Stimulated activated CD4-positive, alpha-beta T cell treated with anti-CD3 and anti-CD28 coated beads, Interleukin-15, amount 100 ng/mL, for 24 hours (primary cell): ENCODE results near the gene RNF4.

Experiments
- DNase-seq: peaks from one replicate; pipeline ENCODE4 v3.0.0-alpha.2; 2020

RNF4 gene

DNA sequence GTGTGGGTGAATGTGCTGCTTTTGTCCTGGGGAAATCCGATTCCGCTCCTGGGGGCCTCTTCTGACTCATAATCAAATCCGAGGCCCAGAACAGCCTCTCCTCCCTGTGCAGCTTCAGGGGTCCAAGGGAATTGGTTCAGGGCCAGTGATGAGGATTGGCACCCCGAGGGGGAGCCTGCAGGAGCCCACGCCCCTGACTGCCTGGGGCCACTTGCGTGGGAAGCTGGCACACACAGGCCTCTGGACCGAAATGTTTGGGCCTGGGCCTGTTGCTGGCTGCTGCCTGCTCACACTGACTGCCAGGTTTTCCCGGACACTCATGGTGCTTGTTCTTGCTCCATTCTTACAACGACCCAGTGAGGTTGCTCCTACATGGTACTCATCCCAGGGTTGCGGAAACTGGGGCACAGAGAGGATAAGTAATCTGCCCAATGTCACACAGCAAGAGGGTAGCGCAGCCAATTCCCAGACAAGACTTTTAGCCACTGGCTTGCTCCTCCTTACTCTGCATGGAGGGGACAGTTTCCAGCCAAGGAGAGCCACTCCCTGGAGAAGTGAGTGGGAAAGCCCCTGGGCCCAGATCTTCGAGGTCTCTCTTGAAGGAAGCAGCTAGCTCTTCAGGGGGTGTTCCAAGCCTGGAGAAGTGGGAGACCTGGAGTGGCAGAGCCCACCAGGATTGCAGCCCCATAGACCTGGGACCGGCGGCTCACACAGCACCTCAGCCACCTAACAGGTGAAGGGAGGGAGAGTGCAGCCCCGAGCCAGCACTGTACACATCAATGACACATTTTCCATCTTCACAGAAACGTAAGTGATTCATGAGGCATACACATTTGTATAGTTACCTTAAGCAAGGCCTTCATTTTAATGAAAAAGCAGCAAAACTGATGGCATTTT lies 29.8 kb upstream of the RNF4 start:
- no peak for DNase-seq

DNA sequence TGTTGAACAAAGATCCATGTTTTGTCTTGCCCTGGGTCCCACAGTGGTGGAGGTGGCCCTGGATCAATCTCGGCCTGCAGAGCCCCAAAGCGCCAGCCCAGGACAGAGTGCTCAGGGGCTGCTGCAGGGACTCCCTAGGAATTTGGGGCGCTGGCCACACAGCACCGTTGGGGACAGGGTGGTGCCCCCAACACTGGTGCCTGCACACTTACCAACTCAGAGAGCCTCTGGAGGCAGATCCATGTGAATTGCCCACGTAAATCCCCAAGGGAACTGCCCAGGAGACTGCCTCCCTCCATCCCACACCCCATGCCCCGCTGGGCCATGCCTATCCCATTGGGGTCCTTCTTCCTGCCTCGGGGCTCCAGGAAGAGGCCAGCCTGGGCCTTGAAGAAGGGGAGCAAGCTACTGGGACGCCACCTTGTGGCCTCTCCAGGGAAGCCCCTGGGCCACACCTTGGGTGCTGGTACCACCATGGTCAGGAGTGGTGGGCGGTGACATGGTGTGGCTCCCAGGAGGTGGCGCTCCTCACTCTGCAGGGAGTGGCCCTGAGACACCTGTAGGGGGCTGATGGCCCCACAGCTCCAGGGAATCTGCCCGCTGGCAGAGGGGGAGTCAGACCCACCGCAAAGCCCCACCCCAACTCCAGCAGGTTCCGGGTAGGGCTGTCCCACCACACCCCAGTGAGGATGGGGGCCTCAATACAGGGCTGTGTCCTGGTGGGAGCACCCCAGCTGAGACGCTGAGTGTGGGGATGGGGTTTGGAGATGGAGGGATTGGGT lies 27.3 kb upstream of the RNF4 start:
- peak; percentile 87 for DNase-seq

DNA sequence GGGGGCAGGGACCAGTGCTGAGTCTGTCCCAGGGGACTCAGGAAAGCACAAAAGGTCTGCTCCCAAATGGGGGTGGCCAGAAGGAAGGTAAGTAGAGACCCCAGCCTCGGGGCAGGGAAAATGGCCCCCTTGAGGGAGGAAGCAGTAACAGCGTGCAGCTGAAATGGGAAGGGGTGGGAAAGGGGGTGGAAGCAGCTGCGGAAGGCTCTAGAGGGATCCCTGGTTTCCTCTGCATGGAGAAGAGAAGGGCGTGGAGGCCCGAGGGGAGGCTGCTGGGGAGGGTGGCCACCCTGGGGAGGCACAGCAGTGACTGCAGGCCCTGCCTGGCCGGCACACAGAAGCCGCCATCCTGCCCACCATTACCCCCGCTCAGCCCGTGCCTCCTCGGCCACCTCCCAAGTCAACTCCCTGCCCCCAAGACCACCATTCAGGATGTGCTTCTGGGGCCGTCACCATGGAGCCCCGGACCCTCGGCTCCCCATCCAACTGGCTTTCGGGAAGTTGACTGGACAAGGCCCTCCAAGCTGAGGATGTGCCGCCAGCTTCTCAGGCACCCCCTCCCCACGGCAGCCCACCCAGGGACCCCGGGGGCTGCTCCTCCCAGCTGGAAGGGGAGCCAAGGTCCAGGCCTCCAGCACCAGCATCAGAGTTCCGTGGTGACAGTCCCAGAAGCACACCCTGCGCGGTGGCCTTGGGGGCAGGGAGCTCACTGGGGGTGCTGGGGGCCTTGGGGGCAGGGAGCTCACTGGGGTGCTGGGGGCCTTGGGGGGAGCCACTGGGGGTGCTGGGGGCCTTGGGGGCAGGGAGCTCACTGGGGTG lies 26.5 kb upstream of the RNF4 start:
- no peak for DNase-seq

DNA sequence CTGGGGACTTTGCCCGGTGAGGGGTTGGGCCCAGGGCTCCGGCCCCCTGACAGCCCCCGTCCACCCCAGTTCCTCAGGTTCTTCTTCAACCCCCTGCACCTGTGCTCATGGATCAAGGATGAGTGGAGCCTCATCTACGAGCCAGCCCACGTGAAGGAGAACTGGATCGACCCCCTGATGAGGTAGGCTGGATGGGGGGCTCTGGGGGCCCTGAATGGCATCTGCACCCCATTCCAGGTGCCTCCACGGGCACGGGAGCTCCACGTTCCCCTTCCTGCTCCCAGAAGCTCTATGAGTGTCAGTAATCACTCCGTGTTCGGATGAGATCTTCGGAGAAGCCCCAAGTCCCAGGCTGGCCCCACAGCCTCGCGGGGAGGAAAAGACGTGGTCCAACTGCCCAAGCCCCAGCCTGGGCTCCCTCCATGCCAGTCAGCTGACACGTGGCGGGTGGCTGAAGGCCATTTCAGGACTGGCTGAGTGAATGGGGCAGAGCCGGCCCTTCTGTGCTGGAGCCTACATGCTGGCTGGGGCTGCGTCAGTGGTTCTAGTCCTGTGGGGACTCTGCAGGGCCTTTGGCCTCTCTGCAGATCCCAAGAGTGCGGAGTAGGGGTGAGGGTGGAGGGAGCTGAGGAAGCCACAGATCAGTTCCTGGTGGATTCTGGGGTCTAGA lies 25.7 kb upstream of the RNF4 start:
- DNase-seq = no peak

DNA sequence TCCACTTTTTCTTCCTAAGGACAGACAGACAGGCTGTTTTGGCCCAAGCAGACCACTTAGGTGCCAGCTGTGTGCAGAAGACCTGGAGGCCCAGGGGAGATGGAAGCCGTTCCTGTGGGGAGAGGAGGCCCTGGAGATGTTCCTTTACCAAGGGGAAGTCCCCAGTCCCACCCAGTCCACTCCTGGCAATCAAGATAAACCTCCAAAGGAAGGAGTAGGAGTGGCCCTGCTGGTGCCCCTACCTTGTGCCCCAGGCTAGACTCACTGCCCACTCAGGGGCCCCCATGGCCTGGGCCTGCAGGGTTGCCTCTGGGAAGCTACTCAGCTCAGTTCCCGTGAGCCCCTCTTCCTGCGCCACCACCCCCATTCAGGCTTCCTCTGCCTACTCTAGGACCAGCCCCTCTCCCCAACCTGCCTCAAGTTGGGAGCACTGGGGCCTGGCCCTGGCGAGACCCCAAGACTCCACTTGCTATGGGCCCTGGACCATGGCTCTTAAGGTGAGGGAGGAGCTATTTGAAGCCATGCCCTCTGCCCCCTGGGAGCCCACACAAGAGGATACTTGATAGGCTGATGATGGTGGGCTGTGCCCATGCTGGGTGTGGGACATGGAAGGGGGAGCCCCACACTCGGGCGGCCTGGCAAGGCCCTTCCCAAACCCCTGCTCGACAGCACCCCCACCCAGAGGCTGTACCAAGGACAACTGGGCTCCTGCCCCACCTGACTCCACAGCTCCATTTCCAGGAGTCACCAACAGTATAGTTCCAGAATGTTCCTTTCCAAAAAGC lies 24.8 kb upstream of the RNF4 start:
- DNase-seq = no peak

DNA sequence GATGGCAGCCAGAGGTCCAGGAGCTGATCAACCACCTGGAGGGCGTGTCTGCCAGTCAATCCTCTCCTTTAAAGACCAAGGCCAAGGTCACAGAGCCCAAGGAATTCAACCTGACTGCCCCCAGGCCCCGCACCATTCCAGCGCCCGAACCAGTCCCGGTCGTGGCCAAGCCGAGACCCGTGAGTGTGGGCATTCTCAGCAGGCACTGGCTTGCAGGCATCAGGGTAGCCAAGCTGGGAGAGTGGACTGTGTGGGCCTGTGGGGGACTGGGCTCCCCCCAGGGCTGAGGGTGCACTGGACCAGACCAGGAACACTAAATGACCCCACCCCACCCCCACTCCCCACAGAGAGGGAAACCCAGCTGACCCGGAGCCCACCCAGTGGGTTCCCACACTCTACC lies 23.8 kb upstream of the RNF4 start:
- no peak for DNase-seq

DNA sequence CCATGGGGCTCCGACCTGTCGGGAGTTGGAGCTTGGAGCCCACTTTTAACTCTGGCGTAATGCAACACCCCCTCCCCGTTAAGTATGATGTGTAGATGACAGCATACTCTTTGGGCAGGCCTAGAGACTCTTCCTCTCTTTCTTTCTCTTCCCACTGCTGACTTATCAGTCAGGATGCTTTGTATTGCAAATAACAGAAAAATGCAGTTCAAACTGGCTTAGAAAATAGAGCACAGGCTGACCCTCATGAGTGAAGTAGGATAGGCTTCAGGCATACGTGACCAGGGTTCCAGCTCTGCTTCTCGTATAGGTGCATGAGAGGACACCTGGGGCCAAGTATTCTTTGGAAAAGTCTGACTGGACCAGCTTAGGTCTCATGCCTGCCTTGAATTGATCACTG lies 23.3 kb upstream of the RNF4 start:
- DNase-seq = no peak

DNA sequence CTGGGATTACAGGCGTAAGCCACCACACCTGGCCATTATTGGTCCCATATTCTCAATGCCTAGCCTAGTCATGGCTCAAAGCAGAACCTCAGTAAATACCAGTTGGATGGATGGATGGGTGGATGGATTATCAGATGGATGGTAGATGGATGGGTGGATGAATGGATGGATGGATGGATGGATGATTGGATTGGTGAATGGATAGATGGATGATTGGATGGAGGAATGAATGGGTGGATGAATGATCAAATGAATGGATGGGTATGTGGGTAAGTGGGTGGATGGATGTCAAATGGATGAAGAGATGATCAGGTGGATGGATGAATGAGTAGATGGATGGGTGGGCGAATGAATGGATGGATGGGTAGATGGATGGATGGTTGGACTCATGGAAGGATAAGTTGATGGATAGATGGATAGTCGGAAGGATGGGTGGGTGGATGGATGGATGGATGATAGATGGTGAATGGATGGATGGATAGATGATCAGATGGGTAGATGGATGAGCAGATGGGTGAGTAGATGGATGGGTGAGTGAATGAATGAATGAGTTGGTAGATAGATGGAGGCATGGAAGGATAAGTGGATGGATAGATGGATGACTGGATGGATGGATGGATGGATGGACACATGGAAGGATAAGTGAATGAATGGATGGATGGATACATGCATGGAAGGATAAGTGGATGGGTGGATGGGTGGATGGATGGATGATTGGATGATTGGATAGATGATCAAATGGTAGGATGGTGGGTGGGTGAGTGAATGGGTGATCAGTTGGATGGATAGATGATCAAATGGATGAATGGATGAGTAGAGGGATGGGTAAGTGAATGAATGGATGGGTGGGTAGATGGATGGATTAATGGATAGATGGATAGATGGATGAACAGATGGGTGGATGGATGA lies 22.0 kb upstream of the RNF4 start:
- no peak for DNase-seq

DNA sequence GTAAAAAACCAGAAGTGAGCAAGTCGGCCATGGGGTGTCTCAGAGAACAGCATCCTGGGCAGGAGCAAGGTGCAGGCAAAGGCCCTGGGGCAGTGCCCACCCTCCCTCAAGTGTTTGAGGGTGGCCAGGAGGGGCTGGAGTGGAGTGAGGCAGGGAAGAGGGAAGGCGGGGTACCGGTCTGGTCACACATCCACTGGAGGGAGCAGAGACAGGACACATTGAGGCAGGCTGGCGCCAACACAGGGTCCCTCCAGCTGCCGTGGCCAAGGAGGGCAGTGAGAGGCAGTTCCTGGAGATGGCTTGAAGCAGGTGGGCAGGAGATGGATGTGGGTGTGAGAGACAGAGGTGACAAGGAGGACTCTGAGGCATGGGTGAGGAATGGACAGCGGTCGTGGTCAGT lies 20.3 kb upstream of the RNF4 start:
- no peak for DNase-seq

DNA sequence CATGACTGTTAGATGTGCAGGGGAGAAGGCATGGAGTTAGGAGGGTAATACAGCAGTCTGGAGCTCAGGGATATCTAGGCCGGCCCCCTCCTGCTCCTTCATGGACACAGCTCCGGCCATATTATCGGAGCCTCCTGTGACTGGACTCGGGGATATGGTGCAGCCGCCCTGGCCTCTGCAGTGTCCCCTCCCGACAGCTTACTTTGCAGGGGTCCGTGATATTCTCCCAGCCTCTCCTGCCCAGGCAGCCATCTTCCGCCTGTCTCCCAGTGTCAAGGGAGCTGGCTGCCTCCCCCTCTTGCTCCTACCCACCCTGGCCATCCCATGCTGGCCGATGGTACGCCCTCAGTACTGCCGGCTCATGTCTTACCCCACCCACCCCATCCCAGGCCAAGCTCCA lies 19.9 kb upstream of the RNF4 start:
- DNase-seq = no peak

DNA sequence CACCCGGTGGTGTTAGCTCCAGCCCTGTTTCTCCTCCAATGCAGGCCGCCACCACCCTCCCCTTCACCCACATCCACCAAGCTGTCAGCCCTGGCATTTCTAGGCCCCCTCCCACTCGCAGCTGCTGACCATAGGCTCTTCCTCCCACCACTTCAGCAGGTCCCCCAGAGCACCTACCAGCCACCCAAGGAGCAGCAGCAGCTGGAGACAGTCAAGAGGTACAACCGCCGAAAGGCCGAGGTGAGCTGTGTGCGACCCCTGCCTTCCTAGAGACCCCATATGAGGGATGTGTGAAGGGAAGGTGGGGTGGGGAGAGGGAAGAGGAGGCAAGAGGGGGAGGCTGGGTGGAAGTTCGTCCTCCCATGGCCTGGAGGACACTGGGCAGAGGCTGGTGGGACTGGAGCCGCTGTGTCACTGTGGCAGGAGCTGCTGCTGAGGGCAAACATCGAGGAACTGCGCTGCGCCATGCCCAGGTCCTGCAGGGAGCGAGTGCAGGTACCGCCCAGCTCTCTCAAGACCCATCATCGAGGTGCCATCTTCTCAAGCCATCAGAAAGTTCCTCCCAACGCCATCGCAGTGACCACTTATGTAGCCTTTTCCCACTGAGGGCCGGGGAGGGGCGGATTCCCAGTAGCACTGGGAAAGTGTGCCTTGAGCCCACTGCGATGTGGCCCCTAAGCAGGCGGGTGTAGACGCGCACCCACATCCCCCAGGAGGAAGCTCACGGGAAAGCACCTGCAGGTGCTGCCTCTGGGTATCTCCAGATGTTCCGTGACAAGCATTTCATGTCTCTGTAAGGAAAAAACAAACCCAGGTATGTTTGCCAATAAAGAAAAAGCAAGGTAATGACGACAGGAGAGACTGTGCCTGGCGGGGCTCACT lies 19.2 kb upstream of the RNF4 start:
- no peak for DNase-seq

DNA sequence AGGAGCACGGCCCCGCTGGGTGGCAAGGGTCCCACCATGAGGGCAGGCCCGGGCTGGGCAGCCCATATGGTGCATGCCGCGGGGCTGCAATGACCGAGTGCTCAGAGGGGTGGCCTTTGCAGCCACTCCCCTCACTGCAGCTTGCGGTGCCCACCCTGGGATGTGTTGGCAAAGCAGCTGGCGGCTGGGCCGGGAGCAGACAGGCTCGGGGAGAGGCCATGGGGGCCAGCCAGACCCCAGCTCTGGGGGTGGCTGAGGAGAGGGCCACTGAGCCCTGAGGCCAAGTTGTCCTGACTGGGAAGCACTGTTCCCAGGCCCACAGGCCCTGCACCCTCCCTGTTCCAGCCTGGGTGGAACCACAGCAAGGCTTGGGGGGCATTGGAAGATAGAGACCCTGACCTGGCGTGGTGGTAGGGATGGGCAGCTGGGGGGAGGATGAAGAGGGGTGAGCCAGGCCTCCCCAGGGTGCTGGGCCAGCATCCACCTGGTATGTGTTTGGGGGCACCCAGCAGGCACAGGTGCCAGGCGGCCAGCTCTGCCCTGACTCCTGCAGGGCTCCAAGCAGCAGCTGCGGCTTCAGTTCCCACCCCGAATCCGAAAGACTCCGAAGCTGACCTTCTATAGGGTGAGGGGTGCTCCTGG lies 18.4 kb upstream of the RNF4 start:
- no peak for DNase-seq

DNA sequence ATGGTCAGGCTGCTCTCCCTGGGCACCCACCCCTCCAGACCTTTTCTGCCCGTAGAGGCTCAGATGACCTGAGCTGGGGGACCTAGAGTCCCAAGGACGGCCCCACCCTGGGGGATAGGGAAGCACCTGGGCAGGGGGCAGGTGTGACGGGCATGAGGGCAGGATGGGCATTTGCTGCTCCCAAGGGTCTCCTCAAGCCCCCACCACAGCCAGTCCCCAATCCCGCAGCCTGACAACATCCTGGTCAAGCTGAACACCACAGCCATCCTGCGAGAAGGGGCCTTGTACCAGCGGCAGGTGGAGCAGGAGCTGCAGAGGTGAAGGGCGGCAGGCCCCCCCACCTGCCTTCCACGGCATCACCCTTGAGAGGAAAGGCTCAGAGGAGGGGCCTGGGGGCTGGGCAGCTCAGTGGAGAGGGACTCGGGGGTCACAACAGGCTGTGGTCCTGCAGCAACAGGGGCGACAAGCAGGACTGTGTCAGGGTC lies 17.8 kb upstream of the RNF4 start:
- DNase-seq = no peak

DNA sequence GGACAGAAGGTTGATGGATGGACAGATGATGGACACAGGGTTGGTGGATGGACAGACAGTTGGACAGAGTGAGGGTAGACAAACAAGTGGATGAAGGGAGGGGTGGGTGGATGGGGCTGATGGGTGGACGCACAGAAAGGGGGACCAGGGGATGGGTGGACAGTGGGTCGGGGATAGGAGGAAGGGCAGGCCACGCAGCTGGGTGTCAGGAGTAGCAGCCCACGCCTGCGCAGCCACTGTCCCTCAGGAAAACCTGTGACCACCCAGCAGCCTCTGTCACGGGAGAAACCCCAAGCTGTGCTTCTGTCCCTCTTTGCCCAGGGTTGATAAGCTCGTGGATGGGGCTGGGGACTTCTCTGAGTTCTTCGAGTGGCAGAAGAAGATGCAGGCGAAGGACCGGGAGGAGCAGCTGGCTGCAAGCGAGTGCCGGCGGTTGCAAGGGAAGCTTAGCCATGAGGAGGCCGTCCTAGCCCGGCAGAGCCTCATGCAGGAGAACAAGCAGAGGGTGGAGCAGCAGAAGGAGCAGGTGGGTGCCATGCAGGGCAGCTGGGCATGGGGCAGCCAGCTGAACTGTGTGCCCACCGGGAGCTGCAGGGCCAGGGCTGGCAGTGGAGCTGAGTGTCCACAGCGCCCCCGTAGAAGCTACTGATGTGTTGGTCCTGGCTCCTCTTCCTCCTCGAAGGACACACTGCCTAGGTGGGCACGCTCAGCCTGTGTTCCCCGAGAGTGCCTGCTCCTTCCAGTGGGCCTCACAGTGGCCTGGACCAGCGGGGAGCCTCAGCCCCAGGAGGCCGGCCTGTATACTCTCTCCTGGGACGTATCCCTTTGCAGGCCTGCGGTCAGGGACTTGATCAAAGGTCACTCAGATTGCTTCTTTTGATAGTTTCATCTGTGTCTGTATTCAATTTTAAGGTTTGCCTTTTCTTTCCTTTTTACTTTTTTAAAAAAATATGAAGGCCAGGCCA lies 16.8 kb upstream of the RNF4 start:
- no peak for DNase-seq

DNA sequence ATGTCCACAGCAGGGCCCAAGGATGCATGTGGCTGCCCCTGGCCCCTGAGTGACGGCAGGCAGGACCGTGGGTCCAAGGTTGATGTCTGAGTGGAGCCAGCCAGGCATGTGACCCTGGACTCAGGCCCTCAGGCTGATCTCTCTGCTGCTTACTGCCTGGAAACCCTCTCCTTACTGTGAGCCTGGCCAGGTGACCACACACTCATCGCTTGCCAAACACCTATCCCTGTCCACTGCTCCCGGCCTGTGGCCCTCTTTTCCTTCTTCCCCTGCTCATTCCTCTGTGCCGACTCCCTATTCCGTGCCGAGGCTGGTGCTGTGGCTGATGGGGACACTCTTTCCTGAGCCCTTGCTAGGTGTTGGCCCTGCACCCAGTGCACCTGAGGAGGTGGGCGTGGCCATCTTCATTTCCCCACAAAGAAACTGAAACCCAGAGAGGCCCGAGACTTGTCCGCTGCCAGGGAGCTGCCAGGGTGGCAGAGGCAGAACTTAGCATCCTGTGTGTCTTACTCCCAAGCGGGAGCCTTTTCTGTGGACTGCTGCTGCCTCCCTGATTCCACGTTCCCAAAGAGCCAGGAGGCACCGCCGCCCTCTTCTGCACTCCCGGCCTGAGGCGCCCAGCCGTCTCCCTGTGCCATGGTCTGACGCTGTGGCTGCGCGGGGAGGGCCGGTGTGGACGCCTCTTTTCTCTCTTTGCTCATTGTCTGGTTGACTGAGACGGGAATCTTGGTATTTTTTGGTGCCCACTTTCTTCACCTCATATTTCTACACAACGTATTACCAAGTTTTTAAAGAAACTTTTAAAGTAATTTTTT lies 11.2 kb upstream of the RNF4 start:
- DNase-seq = no peak

DNA sequence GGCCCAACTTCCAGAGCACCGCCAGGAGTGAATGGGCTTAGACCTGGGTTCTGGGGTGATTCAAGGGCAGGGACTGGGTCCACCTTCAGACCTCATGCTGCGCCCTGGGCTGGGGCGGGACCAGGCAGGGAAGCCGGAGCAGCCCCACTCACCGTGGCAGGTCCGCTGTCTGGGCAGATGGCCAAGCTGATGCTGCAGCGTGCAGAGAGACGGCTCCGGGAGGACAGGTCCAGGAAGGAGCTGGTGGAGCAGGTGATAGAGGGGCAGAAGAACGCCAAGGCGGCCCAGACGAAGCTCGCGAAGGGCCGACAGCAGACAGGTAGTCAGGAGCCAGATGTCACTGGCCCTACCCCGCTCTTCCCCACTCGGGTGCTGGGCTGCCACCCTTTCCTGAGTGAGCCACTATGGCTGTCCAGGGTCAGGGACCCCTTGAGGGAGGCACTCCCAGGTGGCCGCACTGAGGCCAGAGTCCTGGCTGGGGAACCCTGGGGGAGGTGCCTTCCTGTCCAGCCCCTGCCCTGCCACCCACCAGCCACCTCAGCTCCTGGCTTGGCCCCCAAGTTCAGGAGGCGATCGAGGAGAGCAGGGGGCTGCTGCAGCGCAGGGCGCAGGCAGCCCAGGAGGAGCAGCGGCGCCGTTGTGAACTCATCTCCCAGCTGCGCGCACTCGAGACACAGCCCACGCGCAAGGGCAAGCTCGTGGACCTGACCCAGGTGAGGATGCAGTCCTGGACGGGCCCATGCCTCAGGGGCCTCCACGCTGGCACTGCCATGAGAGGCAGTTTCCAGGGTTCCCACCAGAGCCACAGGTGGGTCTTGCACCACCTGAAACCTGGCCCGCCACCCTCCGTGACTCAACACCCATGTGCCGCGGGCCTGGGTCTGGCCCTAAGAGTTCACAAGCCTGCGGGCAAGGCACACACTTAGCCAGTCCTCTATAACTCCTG lies 10.1 kb upstream of the RNF4 start:
- no peak for DNase-seq
